ENCODE results near the gene DDI1. TPM values are rescaled to one million over a fixed set of nuclear protein-coding genes. Genes with fewer than 3 reads are reported as not detected.

Gene DDI1
- total RNA-seq, 6 experiments from 2014 or later: not detected

- H3K9me3 Mint-ChIP-seq: peaks cover 5% of the 10 kb centered on the region; the same call in 1 of the 2 replicates
- H3K4me3 Mint-ChIP-seq: no peak overlapping the region
- H3K27me3 Mint-ChIP-seq (ENCODE audit: insufficient read depth): no peaks in the 10 kb centered on the region
- no peaks in the 10 kb centered on the region for H3K36me3 Mint-ChIP-seq (ENCODE audit: low read depth)
- no peaks in the 10 kb centered on the region for H3K4me1 Mint-ChIP-seq (ENCODE audit: low read depth)
- H3K27ac Mint-ChIP-seq: no peak overlapping the region
- TF ChIP-seq CTCF (IDR thresholded peaks at IDR 0.05): no peak
- no peak for DNase-seq
Observed at GRCh38 chr11:104015649-104016415, 20.6 kb upstream of the DDI1 start.

GRCh38 chr11:104024572-104024971, 11.9 kb upstream of the DDI1 start:
- H3K4me3 Mint-ChIP-seq: no peak overlapping the region
- H3K4me1 Mint-ChIP-seq (ENCODE audit: low read depth): no peaks in the 10 kb centered on the region
- no peaks in the 10 kb centered on the region for H3K36me3 Mint-ChIP-seq (ENCODE audit: low read depth)
- no peaks in the 10 kb centered on the region for H3K27me3 Mint-ChIP-seq (ENCODE audit: insufficient read depth)
- H3K9me3 Mint-ChIP-seq: no peaks in the 10 kb centered on the region
- no peak for DNase-seq
- no peak overlapping the region for H3K27ac Mint-ChIP-seq
- no peak for TF ChIP-seq CTCF (IDR thresholded peaks at IDR 0.05)

- H3K27me3 Mint-ChIP-seq (ENCODE audit: insufficient read depth): no peaks in the 10 kb centered on the region
- TF ChIP-seq CTCF (IDR thresholded peaks at IDR 0.05): no peak
- DNase-seq: no peak
- H3K4me1 Mint-ChIP-seq (ENCODE audit: low read depth): peaks cover 9% of the 10 kb centered on the region
- H3K36me3 Mint-ChIP-seq (ENCODE audit: low read depth): no peaks in the 10 kb centered on the region
- no peak overlapping the region for H3K27ac Mint-ChIP-seq
- H3K9me3 Mint-ChIP-seq: no peaks in the 10 kb centered on the region
- H3K4me3 Mint-ChIP-seq: no peak overlapping the region
Observed at GRCh38 chr11:104028476-104029263, 7.8 kb upstream of the DDI1 start.

GRCh38 chr11:104033134-104033533, 3.3 kb upstream of the DDI1 start:
- no peak for TF ChIP-seq CTCF (IDR thresholded peaks at IDR 0.05)
- Mint-ChIP-seq H3K4me3 (peak overlapping the region; percentile 16; the same call in 1 of the 2 replicates), H3K9me3 (no peaks in the 10 kb centered on the region; the same call in 1 of the 2 replicates), H3K27me3 (ENCODE audit: insufficient read depth) (no peaks in the 10 kb centered on the region), H3K27ac (no peak overlapping the region), H3K36me3 (ENCODE audit: low read depth) (no peaks in the 10 kb centered on the region), H3K4me1 (ENCODE audit: low read depth) (peaks cover 15% of the 10 kb centered on the region)
- peak; percentile 60 for DNase-seq

- Mint-ChIP-seq H3K9me3 (no peaks in the 10 kb centered on the region; the same call in 1 of the 2 replicates), H3K36me3 (ENCODE audit: low read depth) (no peaks in the 10 kb centered on the region), H3K27me3 (ENCODE audit: insufficient read depth) (no peaks in the 10 kb centered on the region), H3K4me3 (peak overlapping the region; percentile 16; the same call in 1 of the 2 replicates), H3K27ac (no peak overlapping the region), H3K4me1 (ENCODE audit: low read depth) (peaks cover 15% of the 10 kb centered on the region)
- DNase-seq: no peak
- TF ChIP-seq CTCF (IDR thresholded peaks at IDR 0.05): no peak
Observed at GRCh38 chr11:104033561-104033960, 2.9 kb upstream of the DDI1 start.
